WI38 (cell line): Measurements from ENCODE around the gene B3GALT6.

Source experiments
- H3K4me3 ChIP-seq: 2 replicates; pipeline ENCODE4 v1.5.1; 2011; ENCODE audit warnings: low read depth, mild to moderate bottlenecking, control low read depth, low read length
- CTCF ChIP-seq: IDR thresholded peaks from 2 replicates; pipeline ENCODE4 v1.5.1; 2012; ENCODE audit warnings: low read depth, mild to moderate bottlenecking, control low read depth, low read length

Gene B3GALT6

GRCh38 chr1:1220197-1220596 lies 11.8 kb upstream of the B3GALT6 start:
- H3K4me3 ChIP-seq = no peak overlapping the region
- no peak for TF ChIP-seq CTCF

- no peak overlapping the region for H3K4me3 ChIP-seq
- no peak for TF ChIP-seq CTCF
Measured at GRCh38 chr1:1221887-1222574, 10.0 kb upstream of the B3GALT6 start.

- TF ChIP-seq CTCF = no peak
- H3K4me3 ChIP-seq = no peak overlapping the region
Measured at GRCh38 chr1:1222575-1223225, 9.3 kb upstream of the B3GALT6 start.

- H3K4me3 ChIP-seq = no peak overlapping the region
- no peak for TF ChIP-seq CTCF
Measured at GRCh38 chr1:1223321-1223720, 8.7 kb upstream of the B3GALT6 start.

GRCh38 chr1:1223891-1224290 lies 8.1 kb upstream of the B3GALT6 start:
- H3K4me3 ChIP-seq = no peak overlapping the region
- no peak for TF ChIP-seq CTCF

- H3K4me3 ChIP-seq = no peak overlapping the region
- TF ChIP-seq CTCF = no peak
Measured at GRCh38 chr1:1225238-1225845, 6.7 kb upstream of the B3GALT6 start.

- no peak for TF ChIP-seq CTCF
- H3K4me3 ChIP-seq = no peak overlapping the region
Measured at GRCh38 chr1:1225913-1226312, 6.1 kb upstream of the B3GALT6 start.
